Ishikawa (cell line): Measurements from ENCODE around the gene NR1H4.

Experiments used
- CEBPB ChIP-seq: IDR thresholded peaks from 2 replicates; pipeline ENCODE4 v1.6.1; 2012
- CREB1 ChIP-seq: IDR thresholded peaks from 2 replicates; pipeline ENCODE4 v1.6.1; 2012; ENCODE audit warnings: low read depth
- EGR1 ChIP-seq: IDR thresholded peaks from 2 replicates; pipeline ENCODE4 v1.6.1; 2012
- EP300 ChIP-seq: IDR thresholded peaks from 2 replicates; pipeline ENCODE4 v1.6.1; 2012; ENCODE audit warnings: borderline replicate concordance
- FOXM1 ChIP-seq: IDR thresholded peaks from 2 replicates; pipeline ENCODE4 v1.6.1; 2012; ENCODE audit warnings: low read depth, borderline replicate concordance
- MAX ChIP-seq: IDR thresholded peaks from 2 replicates; pipeline ENCODE4 v1.6.1; 2012
- NFIC ChIP-seq: IDR thresholded peaks from 2 replicates; pipeline ENCODE4 v1.6.1; 2012
- RAD21 ChIP-seq: IDR thresholded peaks from 2 replicates; pipeline ENCODE4 v1.6.1; 2012; ENCODE audit warnings: low read depth
- REST ChIP-seq: IDR thresholded peaks from 2 replicates; pipeline ENCODE4 v1.6.1; 2012; ENCODE audit warnings: low read depth, mild to moderate bottlenecking
- TAF1 ChIP-seq: IDR thresholded peaks from 2 replicates; pipeline ENCODE4 v1.6.1; 2012; ENCODE audit warnings: low read depth, mild to moderate bottlenecking
- TCF12 ChIP-seq: IDR thresholded peaks from 2 replicates; pipeline ENCODE4 v1.6.1; 2012; ENCODE audit warnings: low read depth
- TEAD4 ChIP-seq: IDR thresholded peaks from 2 replicates; pipeline ENCODE4 v1.6.1; 2012
- USF1 ChIP-seq: IDR thresholded peaks from 2 replicates; pipeline ENCODE4 v1.6.1; 2012
- YY1 ChIP-seq: IDR thresholded peaks from 2 replicates; pipeline ENCODE4 v1.6.1; 2012; ENCODE audit warnings: low read depth
- ZBTB7A ChIP-seq: IDR thresholded peaks from 2 replicates; pipeline ENCODE4 v1.6.1; 2012; ENCODE audit warnings: low read depth

The NR1H4 gene

GRCh38 chr12:100473050-100473715 is 483 bp upstream of the NR1H4 start:
- TF ChIP-seq NFIC (no peak), TCF12 (no peak)

GRCh38 chr12:100474617-100475016 is 951 bp downstream of the NR1H4 start:
- no peak for TF ChIP-seq ZBTB7A
- TF ChIP-seq TEAD4: no peak
- no peak for TF ChIP-seq EP300
- no peak for TF ChIP-seq USF1
- TF ChIP-seq TCF12: no peak
- no peak for TF ChIP-seq FOXM1
- no peak for TF ChIP-seq CREB1
- no peak for TF ChIP-seq NFIC
- TF ChIP-seq REST: no peak
- no peak for TF ChIP-seq MAX
- no peak for TF ChIP-seq CEBPB
- TF ChIP-seq YY1: no peak

- no peak for TF ChIP-seq TEAD4
- TF ChIP-seq FOXM1: no peak
- no peak for TF ChIP-seq CEBPB
- TF ChIP-seq USF1: no peak
- no peak for TF ChIP-seq REST
- no peak for TF ChIP-seq EP300
- no peak for TF ChIP-seq MAX
- TF ChIP-seq RAD21: no peak
- TF ChIP-seq CREB1: no peak
- TF ChIP-seq YY1: no peak
These were observed 2.5 kb downstream of the NR1H4 start for GRCh38 chr12:100476013-100476751.

- TF ChIP-seq CEBPB: no peak
- TF ChIP-seq TAF1: no peak
- no peak for TF ChIP-seq FOXM1
- no peak for TF ChIP-seq REST
- no peak for TF ChIP-seq YY1
- TF ChIP-seq TCF12: no peak
- no peak for TF ChIP-seq EP300
- TF ChIP-seq RAD21: no peak
- no peak for TF ChIP-seq CREB1
- TF ChIP-seq MAX: no peak
- TF ChIP-seq ZBTB7A: no peak
- no peak for TF ChIP-seq NFIC
- TF ChIP-seq USF1: no peak
- TF ChIP-seq TEAD4: no peak
- TF ChIP-seq EGR1: no peak
These were observed 7.4 kb downstream of the NR1H4 start for GRCh38 chr12:100481021-100481420.
